Bone marrow (tissue), 2 donors: ENCODE results near the gene ADNP2.
A peak's percentile ranks its signal among the peaks of the same experiment; 100 is the strongest.

ENCODE experiments used
- DNase-seq, 2 donors: peaks; one replicate each; lab custom pipeline; 2025; lab: John Stamatoyannopoulos, UW

Gene ADNP2

DNA sequence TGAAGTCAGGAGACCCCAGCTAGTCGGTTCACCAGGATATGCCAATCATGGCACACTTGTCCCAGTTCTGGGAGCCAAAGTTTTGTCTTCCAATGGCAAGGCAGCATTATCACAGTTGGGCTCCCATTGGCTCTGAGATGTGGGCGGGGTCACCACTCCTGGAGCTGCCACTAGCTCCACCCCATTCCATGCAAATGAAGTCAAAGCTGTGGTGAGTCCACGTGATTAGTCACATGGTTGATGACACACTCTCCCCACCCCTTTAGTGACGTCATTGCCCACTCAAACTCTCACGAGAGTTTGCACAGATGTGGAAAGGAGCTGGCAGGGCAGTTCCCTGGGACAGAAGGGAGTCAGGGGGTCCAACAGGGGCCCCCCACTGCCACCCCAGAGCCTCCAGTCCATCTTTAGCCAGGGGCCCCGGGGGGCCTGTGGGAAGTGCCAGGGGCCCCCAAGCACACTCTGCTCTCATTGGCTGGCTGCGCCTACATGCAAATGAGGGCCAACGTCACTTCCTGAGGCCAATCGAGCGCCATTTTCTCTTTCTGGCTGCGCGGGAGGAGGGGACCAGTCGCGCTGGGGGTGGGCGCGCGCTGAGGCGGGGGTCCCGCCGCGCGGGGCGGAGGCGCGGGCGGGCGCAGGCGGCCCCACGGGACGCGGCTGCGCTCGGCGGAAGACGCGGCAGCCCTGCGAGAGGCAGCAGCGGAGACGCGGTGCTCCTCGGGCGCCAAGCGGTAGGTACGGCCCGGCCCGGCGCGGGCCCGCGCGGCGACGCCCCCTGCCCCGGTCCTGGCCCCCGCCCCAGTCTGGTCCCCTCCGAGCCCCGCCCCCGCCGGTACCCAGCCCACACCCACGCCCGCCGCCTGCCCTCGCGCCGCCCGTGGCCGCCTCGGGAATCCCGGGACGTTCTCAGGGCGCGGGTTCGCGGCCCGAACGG lies at the start of gene ADNP2:
Gene ADNP2 (plus strand): TSS at position 524 of the 937 bp plus-strand sequence. CDS start 8,281 bp downstream, outside the sequence.
- DNase-seq: peak; percentile 83 to 86

GRCh38 chr18:80059945-80060344 lies 49.1 kb upstream of the ADNP2 start:
- no peak for DNase-seq

GRCh38 chr18:80065705-80066104 lies 43.4 kb upstream of the ADNP2 start:
- DNase-seq: no peak

DNA sequence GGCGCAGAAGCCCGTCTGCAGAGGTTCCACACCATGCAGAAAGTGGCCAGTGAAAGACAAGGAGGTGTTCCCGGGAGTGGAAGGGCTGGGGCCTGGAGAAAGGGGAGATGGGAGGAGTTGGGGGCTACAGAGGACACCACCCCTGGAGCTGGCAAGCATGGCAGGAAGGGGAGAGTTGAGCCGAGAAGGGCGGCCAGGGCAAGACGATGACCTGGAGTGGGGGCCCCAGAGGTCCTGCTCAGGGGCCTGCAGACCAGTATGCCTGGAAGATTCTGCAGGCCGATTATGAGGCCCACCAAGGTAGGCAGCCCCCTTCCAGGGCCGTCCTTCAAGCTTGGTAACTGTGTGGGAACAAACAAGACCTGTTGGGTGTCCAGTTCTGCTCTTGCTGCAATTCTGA lies 41.7 kb upstream of the ADNP2 start:
- DNase-seq: no peak

DNA sequence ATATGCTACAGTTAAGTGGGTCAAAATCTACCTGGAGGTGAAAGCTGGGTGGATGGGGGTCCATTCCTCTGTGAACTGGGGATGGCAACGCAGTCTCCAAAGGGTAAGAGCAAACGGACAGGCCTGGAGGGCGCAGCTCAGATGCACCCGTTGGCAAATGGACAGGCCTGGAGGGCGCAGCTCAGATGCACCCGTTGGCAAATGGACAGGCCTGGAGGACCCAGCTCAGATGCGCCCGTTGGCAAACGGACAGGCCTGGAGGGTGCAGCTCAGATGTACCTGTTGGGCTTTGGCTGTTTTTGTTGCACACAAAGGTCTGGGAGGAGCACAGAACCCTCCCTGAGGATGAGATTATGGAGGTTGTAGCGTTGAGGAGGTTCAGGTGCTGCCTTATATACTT lies 41.2 kb upstream of the ADNP2 start:
- no peak for DNase-seq

GRCh38 chr18:80068571-80069272 lies 40.3 kb upstream of the ADNP2 start:
- no peak for DNase-seq

GRCh38 chr18:80070825-80071224 lies 38.2 kb upstream of the ADNP2 start:
- DNase-seq: no peak

DNA sequence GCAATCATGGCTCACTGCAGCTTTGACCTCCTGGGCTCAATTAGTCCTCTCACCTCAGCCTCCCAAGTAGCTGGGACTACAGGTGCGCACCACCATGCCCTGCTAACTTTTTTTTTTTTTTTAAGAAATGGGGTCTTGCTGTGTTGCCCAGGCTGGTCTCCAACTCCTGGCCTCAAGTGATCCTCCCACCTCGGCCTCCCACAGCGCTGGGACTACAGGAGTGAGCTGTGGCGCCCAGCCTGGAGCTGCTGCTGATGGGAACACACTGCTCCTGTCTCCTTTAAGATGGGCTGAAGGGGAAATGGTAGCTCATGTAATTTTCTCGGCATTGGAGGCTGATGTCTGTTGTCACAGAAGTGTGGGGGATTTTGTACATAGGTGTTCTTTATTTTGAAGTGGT lies 34.9 kb upstream of the ADNP2 start:
- no peak for DNase-seq

GRCh38 chr18:80074697-80075096 lies 34.4 kb upstream of the ADNP2 start:
- DNase-seq: no peak

GRCh38 chr18:80075940-80076339 lies 33.1 kb upstream of the ADNP2 start:
- DNase-seq: no peak

DNA sequence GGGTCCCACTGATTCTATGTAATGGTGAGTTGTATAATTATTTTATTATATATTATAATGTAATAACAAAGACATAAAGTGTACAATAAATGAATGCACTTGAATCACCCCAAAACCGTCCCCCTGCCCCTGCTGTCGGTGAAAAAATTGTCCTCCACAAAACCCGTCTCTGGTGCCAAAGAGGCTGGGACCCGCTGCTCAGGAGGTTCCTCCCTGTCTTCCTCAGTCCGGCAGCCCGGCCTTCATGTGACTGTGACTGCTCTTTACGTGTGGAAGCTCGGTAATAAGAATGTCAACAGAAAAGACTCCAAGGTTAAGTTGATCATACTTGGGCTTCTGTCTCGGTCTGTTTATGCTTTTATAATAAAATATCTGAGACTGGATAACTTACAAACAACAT lies 32.7 kb upstream of the ADNP2 start:
- DNase-seq: no peak

DNA sequence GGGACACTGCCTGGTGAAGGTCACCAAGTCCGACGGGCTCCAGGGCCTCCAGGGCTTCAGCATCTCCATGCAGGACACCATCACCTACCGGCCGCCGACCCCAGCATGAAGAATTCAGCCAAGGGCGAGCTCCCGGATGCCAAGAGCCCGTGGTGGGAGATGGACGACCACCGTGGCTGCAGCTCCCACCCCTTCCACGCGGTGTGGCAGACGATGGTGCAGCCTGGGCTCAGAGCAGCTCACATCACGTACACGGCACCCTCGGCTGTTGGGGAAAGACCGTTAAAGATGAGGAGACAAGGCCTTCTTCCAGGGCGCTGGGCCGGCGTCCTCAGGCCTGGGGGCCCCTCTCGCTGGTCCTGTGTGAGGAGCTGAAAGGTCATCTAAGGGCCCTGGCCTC lies 31.2 kb upstream of the ADNP2 start:
- no peak for DNase-seq

- no peak for DNase-seq
These were observed 22.8 kb upstream of the ADNP2 start for GRCh38 chr18:80086281-80086680.

GRCh38 chr18:80088036-80088435 lies 21.0 kb upstream of the ADNP2 start:
- DNase-seq: no peak

GRCh38 chr18:80088823-80089222 lies 20.2 kb upstream of the ADNP2 start:
- no peak for DNase-seq

- DNase-seq: no peak
These were observed 13.6 kb upstream of the ADNP2 start for GRCh38 chr18:80095414-80095813.

- DNase-seq: no peak
These were observed 13.0 kb upstream of the ADNP2 start for GRCh38 chr18:80096032-80096565.

DNA sequence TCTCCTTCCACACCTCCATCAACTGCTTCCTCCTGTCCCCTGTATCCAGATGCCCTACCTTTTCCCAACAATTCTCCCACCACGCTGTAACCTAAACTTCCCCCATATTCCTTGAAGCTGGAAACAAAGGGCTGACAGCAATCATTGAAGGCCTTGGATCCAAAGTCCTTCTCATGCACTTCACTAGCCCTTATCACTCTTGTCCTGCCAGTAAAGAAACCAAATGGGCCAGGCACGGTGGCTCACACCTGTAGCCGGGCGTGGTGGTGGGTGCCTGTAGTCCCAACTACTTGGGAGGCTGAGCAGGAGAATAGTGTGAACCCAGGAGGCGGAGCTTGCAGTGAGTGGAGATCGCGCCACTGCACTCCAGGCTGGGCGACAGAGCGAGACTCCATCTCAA lies 11.9 kb upstream of the ADNP2 start:
- DNase-seq: no peak

GRCh38 chr18:80103231-80103630 lies 5.8 kb upstream of the ADNP2 start:
- no peak for DNase-seq

DNA sequence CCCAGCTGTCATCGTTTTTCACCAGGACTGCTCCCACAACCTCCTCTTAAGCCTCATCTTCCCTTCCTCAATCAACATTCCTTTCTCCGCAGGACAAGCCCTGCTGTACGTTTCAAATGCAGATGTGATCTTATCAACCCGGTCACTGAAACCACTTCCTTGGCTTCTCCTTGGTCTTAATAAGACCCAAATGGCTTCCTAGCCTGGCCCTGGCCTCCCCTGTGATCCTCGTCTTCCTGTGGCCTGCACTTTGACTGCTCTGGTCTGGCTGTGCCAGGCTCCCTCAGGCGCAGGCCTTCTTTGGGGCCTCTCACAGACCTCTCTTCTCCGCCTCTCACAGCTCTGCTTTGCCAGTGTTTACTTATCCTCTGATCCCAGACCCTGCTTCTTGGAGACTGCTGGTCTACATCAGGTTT lies 4.7 kb upstream of the ADNP2 start:
- no peak for DNase-seq

DNA sequence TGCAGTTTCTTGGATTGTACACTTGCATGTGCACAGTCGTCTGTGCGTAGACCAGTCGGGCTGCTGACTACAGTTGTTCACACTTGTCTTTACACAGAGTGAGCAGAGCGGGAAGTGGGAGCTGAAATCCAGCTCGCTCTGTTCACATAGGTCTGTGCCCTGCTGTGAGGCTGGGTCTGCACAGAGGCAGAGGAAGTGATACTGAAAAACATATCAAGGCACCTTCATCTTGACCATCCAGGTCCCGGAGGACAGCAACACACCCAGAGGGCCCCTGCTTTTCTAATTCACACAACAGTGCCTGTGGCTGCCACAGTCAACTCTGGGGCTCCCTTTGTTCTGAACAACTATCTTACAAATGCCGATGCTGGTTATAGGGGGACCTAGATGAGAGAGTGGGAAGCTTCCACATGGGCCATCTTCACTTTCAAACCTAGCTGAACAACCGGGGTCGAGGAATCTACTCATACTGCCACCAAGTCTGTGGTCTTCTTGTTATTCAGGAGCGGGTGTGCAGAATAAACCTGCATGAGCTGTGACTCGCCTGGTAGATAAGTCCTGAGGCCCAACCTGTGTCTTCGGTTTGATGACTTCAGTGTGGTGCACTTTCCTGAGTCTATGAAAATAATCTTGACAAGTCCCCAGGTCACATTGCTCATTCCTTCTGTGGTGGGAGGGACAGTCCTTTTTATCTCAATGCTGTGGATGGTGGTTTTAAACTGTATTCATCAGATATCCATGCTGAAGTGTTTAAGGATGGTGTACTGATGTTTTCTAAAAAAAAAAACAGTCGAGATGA lies 3.5 kb upstream of the ADNP2 start:
- DNase-seq: no peak

DNA sequence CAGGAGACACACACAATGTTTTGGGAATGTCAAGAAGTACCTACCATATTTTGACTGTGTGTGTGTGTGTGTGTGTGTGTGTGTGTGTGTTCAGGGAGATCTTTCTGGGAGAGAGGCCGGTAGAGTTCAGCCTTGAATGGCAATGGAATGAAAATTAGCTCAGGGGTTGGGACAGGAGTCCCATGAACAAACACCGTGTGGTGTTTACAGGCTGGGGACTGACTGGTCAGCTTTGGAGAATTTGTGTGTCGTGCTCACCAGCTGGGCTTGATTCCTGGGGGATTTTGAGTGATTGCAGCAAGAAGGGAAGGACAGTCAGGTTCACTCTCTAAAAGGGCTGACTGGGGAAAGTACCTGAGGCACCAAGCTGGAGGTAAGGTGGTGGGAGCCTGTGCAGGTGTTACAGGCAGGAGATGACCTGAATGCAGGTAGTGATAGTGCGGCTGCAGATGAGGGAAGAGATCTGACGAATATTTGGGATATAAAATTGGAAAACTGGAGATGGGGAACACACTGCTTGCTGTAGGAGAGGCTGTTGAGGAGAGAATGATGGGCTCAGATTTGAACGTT lies 2.5 kb upstream of the ADNP2 start:
- DNase-seq: no peak
